ENCODE results near the gene ASPRV1. TPM values are rescaled to one million over a fixed set of nuclear protein-coding genes. Genes with fewer than 3 reads are reported as not detected.

ASPRV1 gene
- total RNA-seq, 2 donors from 2014 or later: 0.73 to 3.4 TPM

GRCh38 chr2:69977906-69978482 lies 16.6 kb upstream of the ASPRV1 start:
- Mint-ChIP-seq H3K36me3 (ENCODE audit: low read depth) (no peaks in the 10 kb centered on the region), H3K9me3 (no peaks in the 10 kb centered on the region), H3K4me1 (no peaks in the 10 kb centered on the region), H3K4me3 (no peak overlapping the region), H3K27me3 (no peaks in the 10 kb centered on the region), H3K27ac (no peak overlapping the region)
- ATAC-seq (replicated peaks): no peak

- Mint-ChIP-seq H3K4me3 (no peak overlapping the region), H3K9me3 (no peaks in the 10 kb centered on the region), H3K27me3 (no peaks in the 10 kb centered on the region), H3K36me3 (ENCODE audit: low read depth) (no peaks in the 10 kb centered on the region), H3K27ac (no peak overlapping the region), H3K4me1 (no peaks in the 10 kb centered on the region)
- no peak for ATAC-seq (replicated peaks)
These were observed 15.8 kb upstream of the ASPRV1 start for GRCh38 chr2:69977186-69977585.

GRCh38 chr2:69975853-69976462 lies 14.5 kb upstream of the ASPRV1 start:
- H3K9me3 Mint-ChIP-seq: no peaks in the 10 kb centered on the region
- peak overlapping the region; percentile 67 for H3K27ac Mint-ChIP-seq
- ATAC-seq (replicated peaks): no peak
- H3K4me1 Mint-ChIP-seq: no peaks in the 10 kb centered on the region
- H3K27me3 Mint-ChIP-seq: no peaks in the 10 kb centered on the region
- no peaks in the 10 kb centered on the region for H3K36me3 Mint-ChIP-seq (ENCODE audit: low read depth)
- H3K4me3 Mint-ChIP-seq: no peak overlapping the region

GRCh38 chr2:69975136-69975852 lies 13.9 kb upstream of the ASPRV1 start:
- Mint-ChIP-seq H3K4me3 (no peak overlapping the region), H3K36me3 (ENCODE audit: low read depth) (no peaks in the 10 kb centered on the region), H3K9me3 (no peaks in the 10 kb centered on the region), H3K27me3 (no peaks in the 10 kb centered on the region), H3K4me1 (no peaks in the 10 kb centered on the region), H3K27ac (peak overlapping the region; percentile 67)
- ATAC-seq (replicated peaks): no peak

- Mint-ChIP-seq H3K27ac (no peak overlapping the region), H3K4me1 (no peaks in the 10 kb centered on the region), H3K9me3 (no peaks in the 10 kb centered on the region), H3K27me3 (no peaks in the 10 kb centered on the region), H3K4me3 (no peak overlapping the region), H3K36me3 (ENCODE audit: low read depth) (no peaks in the 10 kb centered on the region)
- no peak for ATAC-seq (replicated peaks)
These were observed 11.9 kb upstream of the ASPRV1 start for GRCh38 chr2:69973335-69973735.

GRCh38 chr2:69972822-69973221 lies 11.4 kb upstream of the ASPRV1 start:
- Mint-ChIP-seq H3K4me1 (no peaks in the 10 kb centered on the region), H3K27me3 (no peaks in the 10 kb centered on the region), H3K36me3 (ENCODE audit: low read depth) (no peaks in the 10 kb centered on the region), H3K27ac (peak overlapping the region; percentile 32), H3K9me3 (no peaks in the 10 kb centered on the region), H3K4me3 (no peak overlapping the region)
- no peak for ATAC-seq (replicated peaks)

GRCh38 chr2:69969991-69970390 lies 8.6 kb upstream of the ASPRV1 start:
- Mint-ChIP-seq H3K27ac (no peak overlapping the region), H3K4me3 (no peak overlapping the region), H3K9me3 (no peaks in the 10 kb centered on the region), H3K36me3 (ENCODE audit: low read depth) (no peaks in the 10 kb centered on the region), H3K4me1 (no peaks in the 10 kb centered on the region), H3K27me3 (no peaks in the 10 kb centered on the region)
- ATAC-seq (replicated peaks): no peak

GRCh38 chr2:69969126-69969983 lies 7.9 kb upstream of the ASPRV1 start:
- Mint-ChIP-seq H3K4me3 (no peak overlapping the region), H3K36me3 (ENCODE audit: low read depth) (no peaks in the 10 kb centered on the region), H3K4me1 (no peaks in the 10 kb centered on the region), H3K27ac (no peak overlapping the region), H3K27me3 (no peaks in the 10 kb centered on the region), H3K9me3 (no peaks in the 10 kb centered on the region)
- ATAC-seq (replicated peaks): no peak

GRCh38 chr2:69968609-69969008 lies 7.2 kb upstream of the ASPRV1 start:
- Mint-ChIP-seq H3K4me1 (no peaks in the 10 kb centered on the region), H3K27me3 (no peaks in the 10 kb centered on the region), H3K27ac (no peak overlapping the region), H3K4me3 (no peak overlapping the region), H3K9me3 (no peaks in the 10 kb centered on the region), H3K36me3 (ENCODE audit: low read depth) (no peaks in the 10 kb centered on the region)
- ATAC-seq (replicated peaks): no peak

- Mint-ChIP-seq H3K36me3 (ENCODE audit: low read depth) (no peaks in the 10 kb centered on the region), H3K27me3 (no peaks in the 10 kb centered on the region), H3K4me1 (no peaks in the 10 kb centered on the region), H3K27ac (peak overlapping the region; percentile 58), H3K4me3 (no peak overlapping the region), H3K9me3 (no peaks in the 10 kb centered on the region)
- ATAC-seq (replicated peaks): no peak
These were observed 5.1 kb upstream of the ASPRV1 start for GRCh38 chr2:69966496-69966895.

GRCh38 chr2:69965756-69966445 lies 4.5 kb upstream of the ASPRV1 start:
- H3K27me3 Mint-ChIP-seq: no peaks in the 10 kb centered on the region
- no peak for ATAC-seq (replicated peaks)
- H3K4me1 Mint-ChIP-seq: no peaks in the 10 kb centered on the region
- no peaks in the 10 kb centered on the region for H3K36me3 Mint-ChIP-seq (ENCODE audit: low read depth)
- H3K9me3 Mint-ChIP-seq: no peaks in the 10 kb centered on the region
- H3K4me3 Mint-ChIP-seq: no peak overlapping the region
- H3K27ac Mint-ChIP-seq: peak overlapping the region; percentile 58

- Mint-ChIP-seq H3K27ac (no peak overlapping the region), H3K27me3 (no peaks in the 10 kb centered on the region), H3K9me3 (no peaks in the 10 kb centered on the region), H3K4me3 (no peak overlapping the region), H3K36me3 (ENCODE audit: low read depth) (no peaks in the 10 kb centered on the region), H3K4me1 (no peaks in the 10 kb centered on the region)
- ATAC-seq (replicated peaks): no peak
These were observed 3.0 kb upstream of the ASPRV1 start for GRCh38 chr2:69964353-69964841.

GRCh38 chr2:69962986-69963730 lies 1.7 kb upstream of the ASPRV1 start:
- Mint-ChIP-seq H3K4me1 (no peaks in the 10 kb centered on the region), H3K4me3 (no peak overlapping the region), H3K9me3 (no peaks in the 10 kb centered on the region), H3K27ac (no peak overlapping the region), H3K36me3 (ENCODE audit: low read depth) (no peaks in the 10 kb centered on the region), H3K27me3 (no peaks in the 10 kb centered on the region)
- no peak for ATAC-seq (replicated peaks)

All from activated T-helper 17 cell treated with anti-CD3 and anti-CD28 coated beads, Interleukin-2, amount 50 U/mL, for 72 hours (primary cell).